Parathyroid adenoma (tissue), 2 donors: Measurements from ENCODE around the gene PPP2R5C.
"Not testable (repeated sequence)": the region's sequence is repeated elsewhere in the genome, so short reads cannot be mapped to it uniquely, and the experiment has no call there.

Source experiments
- H2AFZ ChIP-seq: fragments of 300-600 bp; sonication (generic); one replicate; pipeline ENCODE4 v1.7.0; 2017; ENCODE audit warnings: antibody characterized with exemption, mild to moderate bottlenecking
- H3K27ac ChIP-seq: fragments of 300-600 bp; sonication (generic); one replicate; pipeline ENCODE4 v1.7.0; 2017
- H3K27me3 ChIP-seq: fragments of 300-600 bp; sonication (generic); one replicate; pipeline ENCODE4 v1.7.0; 2017; ENCODE audit warnings: low read length; ENCODE audit not compliant: control insufficient read depth, insufficient read depth
- H3K36me3 ChIP-seq: fragments of 300-600 bp; sonication (generic); one replicate; pipeline ENCODE4 v1.7.0; 2017; ENCODE audit warnings: low read length; ENCODE audit not compliant: control insufficient read depth, insufficient read depth
- H3K4me1 ChIP-seq: fragments of 300-600 bp; sonication (generic); one replicate; pipeline ENCODE4 v1.7.0; 2017; ENCODE audit warnings: control low read depth
- H3K4me2 ChIP-seq: fragments of 300-600 bp; sonication (generic); one replicate; pipeline ENCODE4 v1.7.0; 2017; ENCODE audit warnings: low read length
- H3K4me3 ChIP-seq: fragments of 300-600 bp; sonication (generic); one replicate; pipeline ENCODE4 v1.7.0; 2017; ENCODE audit warnings: low read depth, low read length
- H3K79me2 ChIP-seq: fragments of 300-600 bp; sonication (generic); one replicate; pipeline ENCODE4 v1.7.0; 2017; ENCODE audit warnings: control low read depth
- H3K9ac ChIP-seq: fragments of 300-600 bp; sonication (generic); one replicate; pipeline ENCODE4 v1.7.0; 2017; ENCODE audit warnings: mild to moderate bottlenecking
- H3K9me3 ChIP-seq: fragments of 300-600 bp; sonication (generic); one replicate; pipeline ENCODE4 v1.7.0; 2017; ENCODE audit warnings: low read length; ENCODE audit not compliant: control insufficient read depth
- TF ChIP-seq, protein P1 (sequence below): fragments of 300-600 bp; sonication (generic); IDR thresholded peaks from one replicate; pipeline ENCODE4 v1.7.0; 2017; ENCODE audit warnings: antibody characterized with exemption, mild to moderate bottlenecking
- donor health status: primary hyperparathyroidism.

The PPP2R5C gene

DNA sequence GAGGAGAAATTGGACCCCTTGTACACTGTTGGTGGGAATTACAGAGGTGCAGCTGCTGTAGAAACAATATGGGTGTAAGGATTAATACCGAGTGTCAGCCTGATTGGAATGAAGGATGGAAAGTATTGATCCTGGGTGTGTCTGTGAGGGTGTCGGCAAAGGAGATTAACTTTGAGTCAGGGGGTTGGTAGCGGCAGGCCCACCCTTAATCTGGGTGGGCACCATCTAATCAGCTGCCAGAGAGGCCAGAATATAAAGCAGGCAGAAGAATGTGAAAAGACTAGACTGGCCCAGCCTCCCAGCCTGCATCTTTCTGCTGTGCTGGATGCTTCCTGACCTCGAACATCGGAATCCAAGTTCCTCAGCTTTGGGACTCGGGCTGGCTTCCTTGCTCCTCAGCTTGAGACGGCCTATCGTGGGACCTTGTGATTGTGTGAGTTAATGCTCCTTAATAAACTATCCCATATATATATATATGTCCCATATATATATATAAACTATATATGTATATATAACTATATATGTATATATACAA lies 38.4 kb upstream of the PPP2R5C start:
- no peaks in the 10 kb centered on the region for H3K79me2 ChIP-seq
- no peaks in the 10 kb centered on the region for H3K36me3 ChIP-seq
- no peak overlapping the region for H3K9ac ChIP-seq
- H3K9me3 ChIP-seq, result no peaks in the 10 kb centered on the region
- H3K4me3 ChIP-seq, result no peak overlapping the region
- TF ChIP-seq, protein P1, sequence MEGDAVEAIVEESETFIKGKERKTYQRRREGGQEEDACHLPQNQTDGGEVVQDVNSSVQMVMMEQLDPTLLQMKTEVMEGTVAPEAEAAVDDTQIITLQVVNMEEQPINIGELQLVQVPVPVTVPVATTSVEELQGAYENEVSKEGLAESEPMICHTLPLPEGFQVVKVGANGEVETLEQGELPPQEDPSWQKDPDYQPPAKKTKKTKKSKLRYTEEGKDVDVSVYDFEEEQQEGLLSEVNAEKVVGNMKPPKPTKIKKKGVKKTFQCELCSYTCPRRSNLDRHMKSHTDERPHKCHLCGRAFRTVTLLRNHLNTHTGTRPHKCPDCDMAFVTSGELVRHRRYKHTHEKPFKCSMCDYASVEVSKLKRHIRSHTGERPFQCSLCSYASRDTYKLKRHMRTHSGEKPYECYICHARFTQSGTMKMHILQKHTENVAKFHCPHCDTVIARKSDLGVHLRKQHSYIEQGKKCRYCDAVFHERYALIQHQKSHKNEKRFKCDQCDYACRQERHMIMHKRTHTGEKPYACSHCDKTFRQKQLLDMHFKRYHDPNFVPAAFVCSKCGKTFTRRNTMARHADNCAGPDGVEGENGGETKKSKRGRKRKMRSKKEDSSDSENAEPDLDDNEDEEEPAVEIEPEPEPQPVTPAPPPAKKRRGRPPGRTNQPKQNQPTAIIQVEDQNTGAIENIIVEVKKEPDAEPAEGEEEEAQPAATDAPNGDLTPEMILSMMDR, result no peak
- H3K27ac ChIP-seq, result no peak overlapping the region
- no peaks in the 10 kb centered on the region for H3K4me1 ChIP-seq
- H3K27me3 ChIP-seq, result no peaks in the 10 kb centered on the region
- no peak overlapping the region for H3K4me2 ChIP-seq
- H2AFZ ChIP-seq, result no peak overlapping the region

DNA sequence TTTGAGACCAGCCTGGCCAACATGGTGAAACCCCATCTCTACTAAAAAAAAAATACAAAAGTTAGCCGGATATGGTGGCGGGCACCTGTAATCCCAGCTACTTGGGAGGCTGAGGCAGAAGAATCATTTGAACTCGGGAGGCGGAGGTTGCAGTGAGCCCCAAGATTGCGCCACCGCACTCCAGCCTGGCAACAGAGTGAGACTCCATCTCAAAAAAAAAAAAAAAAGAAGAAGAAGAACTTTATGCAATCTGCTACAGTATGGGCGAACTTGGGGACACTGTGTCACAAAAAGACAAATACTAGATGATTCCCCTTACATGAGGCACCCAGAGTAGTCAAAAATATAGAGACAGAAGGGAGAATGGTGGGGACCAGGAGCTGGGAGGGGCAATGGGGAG lies 35.9 kb upstream of the PPP2R5C start:
- not testable (repeated sequence) for H2AFZ ChIP-seq, H3K9me3 ChIP-seq, H3K36me3 ChIP-seq, H3K9ac ChIP-seq, H3K79me2 ChIP-seq, H3K4me2 ChIP-seq, H3K27me3 ChIP-seq, H3K4me3 ChIP-seq, H3K27ac ChIP-seq, H3K4me1 ChIP-seq

DNA sequence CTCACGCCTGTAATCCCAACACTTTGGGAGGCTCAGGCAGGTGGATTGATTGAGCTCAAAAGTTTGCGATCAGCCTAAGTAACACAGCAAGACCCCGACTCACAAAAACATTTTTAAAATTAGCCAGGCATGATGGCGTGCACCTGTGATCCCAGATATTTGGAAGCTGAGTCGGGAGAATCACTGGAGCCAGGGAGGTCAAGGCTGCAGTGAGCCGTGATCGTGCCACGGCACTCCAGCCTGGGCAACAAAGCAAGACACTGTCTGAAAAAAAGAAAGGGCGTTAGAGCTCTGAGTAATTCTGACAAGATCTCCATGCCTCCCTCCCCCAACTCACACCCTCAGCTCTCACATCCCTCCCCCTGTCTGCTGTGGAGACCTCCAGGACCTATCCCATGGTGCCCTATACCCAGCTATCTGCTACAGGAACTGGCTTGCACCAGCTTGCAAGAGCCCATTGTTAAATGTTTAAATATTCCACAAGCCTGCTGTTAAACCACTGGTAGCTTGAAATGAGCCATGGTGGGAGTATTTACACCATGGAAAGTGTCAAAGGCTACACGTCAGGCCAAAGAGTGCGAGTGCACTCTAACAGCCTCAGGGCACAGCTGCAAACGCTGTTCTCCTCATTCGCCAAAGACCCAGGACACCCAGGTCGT lies 35.1 kb upstream of the PPP2R5C start:
- H3K9ac ChIP-seq, result no peak overlapping the region
- H3K4me2 ChIP-seq, result no peak overlapping the region
- TF ChIP-seq, protein P1, result no peak
- H3K4me1 ChIP-seq, result peaks cover 1% of the 10 kb centered on the region
- H3K9me3 ChIP-seq, result no peaks in the 10 kb centered on the region
- H3K36me3 ChIP-seq, result no peaks in the 10 kb centered on the region
- H3K27ac ChIP-seq, result no peak overlapping the region
- H3K4me3 ChIP-seq, result no peak overlapping the region
- no peaks in the 10 kb centered on the region for H3K79me2 ChIP-seq
- no peak overlapping the region for H2AFZ ChIP-seq
- H3K27me3 ChIP-seq, result no peaks in the 10 kb centered on the region

DNA sequence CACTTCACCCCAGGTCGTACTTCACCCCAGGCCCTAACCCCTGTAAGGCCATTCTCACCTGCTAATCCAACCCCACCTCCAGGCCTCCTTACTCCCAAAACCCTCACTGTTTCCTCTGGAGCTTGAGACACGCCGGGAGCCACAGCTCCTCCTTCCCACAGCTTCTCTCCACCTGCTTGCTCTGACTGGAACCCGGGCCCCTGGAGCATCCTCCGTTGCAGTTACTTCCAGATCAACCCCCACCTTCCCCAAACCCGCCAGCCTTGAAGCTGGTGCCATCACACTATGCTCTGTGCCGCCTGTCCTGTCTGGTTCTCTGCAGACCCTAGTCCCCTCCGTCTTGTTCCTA lies 34.6 kb upstream of the PPP2R5C start:
- H3K4me3 ChIP-seq, result no peak overlapping the region
- H3K36me3 ChIP-seq, result no peaks in the 10 kb centered on the region
- peaks cover 2% of the 10 kb centered on the region for H3K4me1 ChIP-seq
- H3K9me3 ChIP-seq, result no peaks in the 10 kb centered on the region
- no peaks in the 10 kb centered on the region for H3K79me2 ChIP-seq
- TF ChIP-seq, protein P1, result no peak
- H3K27me3 ChIP-seq, result no peaks in the 10 kb centered on the region
- no peak overlapping the region for H3K9ac ChIP-seq
- H3K27ac ChIP-seq, result no peak overlapping the region
- no peak overlapping the region for H2AFZ ChIP-seq
- no peak overlapping the region for H3K4me2 ChIP-seq

DNA sequence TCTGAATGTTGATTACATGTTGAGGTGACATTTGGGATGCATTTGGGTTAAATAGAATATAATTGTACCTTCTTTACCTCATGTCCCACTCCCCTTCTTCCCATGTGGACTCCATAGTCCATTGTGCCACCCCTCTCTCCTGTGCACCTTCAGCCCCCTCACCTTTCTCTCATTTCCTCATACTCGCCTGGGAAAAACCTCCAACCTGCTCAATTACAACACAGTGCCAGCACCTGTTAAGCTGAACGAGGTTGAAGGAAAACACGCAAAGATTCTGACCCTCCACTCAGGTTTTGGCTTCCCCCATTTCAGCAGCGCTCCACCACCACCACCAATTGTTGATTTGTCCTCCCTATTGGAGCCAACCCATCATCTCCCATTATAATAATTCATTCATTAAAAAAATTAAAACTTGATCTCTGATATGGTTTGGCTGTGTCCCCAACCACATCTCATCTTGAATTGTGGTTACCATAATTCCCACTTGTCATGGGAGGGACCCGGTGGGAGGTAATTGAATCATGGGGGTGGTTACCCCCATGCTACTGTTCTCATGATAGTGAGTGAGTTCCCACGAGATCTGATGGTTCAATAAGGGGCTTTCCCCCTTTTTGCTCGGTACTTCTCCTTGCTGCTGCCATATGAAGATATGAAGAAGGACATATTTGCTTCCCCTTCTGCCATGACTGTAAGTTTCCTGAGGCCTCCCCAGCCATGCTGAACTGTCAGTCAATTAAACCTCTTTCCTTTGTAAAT lies 33.7 kb upstream of the PPP2R5C start:
- Histone ChIP-seq H3K4me3 (no peak overlapping the region), H3K36me3 (no peaks in the 10 kb centered on the region), H3K4me2 (no peak overlapping the region), H3K27me3 (no peaks in the 10 kb centered on the region), H3K27ac (no peak overlapping the region), H3K9me3 (no peaks in the 10 kb centered on the region), H3K9ac (no peak overlapping the region), H3K79me2 (no peaks in the 10 kb centered on the region), H2AFZ (no peak overlapping the region), H3K4me1 (peaks cover 2% of the 10 kb centered on the region)
- TF ChIP-seq, protein P1, result no peak
